WI38 (cell line): ENCODE data around the gene FLT4.

Experiments
- H3K4me3 ChIP-seq: 2 replicates; pipeline ENCODE4 v1.5.1; 2011; ENCODE audit warnings: low read depth, mild to moderate bottlenecking, control low read depth, low read length
- TF ChIP-seq, protein P1 (sequence below): IDR thresholded peaks from 2 replicates; pipeline ENCODE4 v1.5.1; 2012; ENCODE audit warnings: low read depth, mild to moderate bottlenecking, control low read depth, low read length

FLT4 gene

DNA sequence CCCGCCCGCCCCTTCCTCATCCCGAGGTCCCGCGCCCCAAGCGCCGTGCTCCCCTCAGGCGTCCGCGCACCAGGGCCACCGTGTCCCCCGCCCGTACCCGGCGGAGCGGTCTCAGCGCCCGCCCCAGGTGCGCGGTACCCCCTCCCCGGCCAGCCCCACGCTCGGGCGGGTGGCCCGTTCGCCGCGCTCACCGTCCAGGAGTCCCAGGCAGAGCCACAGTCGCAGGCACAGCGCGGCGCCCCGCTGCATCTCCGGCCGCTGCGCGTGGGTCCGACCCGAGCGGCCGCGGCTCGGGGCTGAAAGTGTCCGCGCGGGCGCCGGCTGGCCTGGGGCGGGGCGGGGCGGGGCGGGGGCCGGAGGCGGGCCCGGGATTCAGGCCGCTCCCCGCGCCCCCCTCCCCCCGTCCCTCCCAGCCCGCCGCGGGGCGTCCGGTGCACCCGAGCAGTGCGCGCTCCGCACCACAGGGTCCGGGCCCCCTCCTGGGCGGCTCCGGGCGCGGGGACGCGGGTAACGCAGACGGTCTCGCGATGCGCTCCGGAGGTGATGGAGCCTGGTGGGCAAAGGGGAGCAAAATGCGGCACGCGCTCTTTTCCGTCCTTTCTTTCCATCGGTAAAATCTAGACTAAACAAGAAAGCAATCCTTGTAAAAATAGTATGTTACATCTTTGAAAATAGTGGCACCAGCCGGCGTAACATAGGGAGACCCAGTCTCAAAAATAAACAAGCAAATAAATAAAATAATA, at the start of gene FLT4:
Gene FLT4, minus strand, starts transcription at position 304 of the 743 bp plus-strand sequence. Its CDS starts 55 bp downstream, at position 249.
- TF ChIP-seq, protein P1, sequence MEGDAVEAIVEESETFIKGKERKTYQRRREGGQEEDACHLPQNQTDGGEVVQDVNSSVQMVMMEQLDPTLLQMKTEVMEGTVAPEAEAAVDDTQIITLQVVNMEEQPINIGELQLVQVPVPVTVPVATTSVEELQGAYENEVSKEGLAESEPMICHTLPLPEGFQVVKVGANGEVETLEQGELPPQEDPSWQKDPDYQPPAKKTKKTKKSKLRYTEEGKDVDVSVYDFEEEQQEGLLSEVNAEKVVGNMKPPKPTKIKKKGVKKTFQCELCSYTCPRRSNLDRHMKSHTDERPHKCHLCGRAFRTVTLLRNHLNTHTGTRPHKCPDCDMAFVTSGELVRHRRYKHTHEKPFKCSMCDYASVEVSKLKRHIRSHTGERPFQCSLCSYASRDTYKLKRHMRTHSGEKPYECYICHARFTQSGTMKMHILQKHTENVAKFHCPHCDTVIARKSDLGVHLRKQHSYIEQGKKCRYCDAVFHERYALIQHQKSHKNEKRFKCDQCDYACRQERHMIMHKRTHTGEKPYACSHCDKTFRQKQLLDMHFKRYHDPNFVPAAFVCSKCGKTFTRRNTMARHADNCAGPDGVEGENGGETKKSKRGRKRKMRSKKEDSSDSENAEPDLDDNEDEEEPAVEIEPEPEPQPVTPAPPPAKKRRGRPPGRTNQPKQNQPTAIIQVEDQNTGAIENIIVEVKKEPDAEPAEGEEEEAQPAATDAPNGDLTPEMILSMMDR = no peak
- no peak within 1 kb of the TSS for H3K4me3 ChIP-seq

DNA sequence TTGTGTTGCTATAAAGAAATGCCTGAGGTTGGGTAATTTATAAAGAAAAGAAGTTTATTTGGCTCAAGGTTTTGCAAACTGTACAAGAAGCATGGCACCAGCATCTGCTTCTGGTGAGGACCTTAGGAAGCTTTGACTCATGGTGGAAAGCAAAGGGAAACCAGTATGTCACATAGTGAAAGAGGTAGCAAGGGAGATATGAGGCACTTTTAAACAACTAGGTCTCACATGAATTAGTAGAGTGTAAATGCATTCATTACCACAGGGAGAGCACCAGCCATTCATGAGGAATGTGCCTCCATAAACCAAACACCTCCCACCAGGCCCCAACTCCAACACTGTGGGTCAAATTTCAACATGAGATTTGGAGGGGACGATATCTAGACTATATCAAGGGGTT, 49.6 kb upstream of the FLT4 start:
- H3K4me3 ChIP-seq = no peak overlapping the region
- TF ChIP-seq, protein P1 = no peak

DNA sequence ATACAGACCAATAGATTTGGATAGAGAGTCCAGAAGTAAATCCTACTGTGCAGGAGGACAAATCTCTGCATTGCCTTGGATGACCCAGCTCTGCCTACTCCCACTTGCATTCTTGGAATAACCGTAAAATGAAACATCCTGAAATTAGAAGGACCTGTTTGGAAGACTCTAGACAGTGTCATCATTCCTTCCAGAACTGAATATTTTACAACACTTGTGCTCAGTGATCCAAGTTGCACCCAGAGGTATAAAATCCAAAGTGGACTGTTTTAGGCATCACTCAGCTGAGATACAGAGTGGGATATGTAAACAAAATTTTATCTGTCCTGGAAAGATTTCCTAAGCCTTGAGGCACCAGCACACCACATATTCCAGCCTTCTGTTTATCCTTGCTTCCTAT, 46.7 kb upstream of the FLT4 start:
- TF ChIP-seq, protein P1 = no peak
- H3K4me3 ChIP-seq = no peak overlapping the region

DNA sequence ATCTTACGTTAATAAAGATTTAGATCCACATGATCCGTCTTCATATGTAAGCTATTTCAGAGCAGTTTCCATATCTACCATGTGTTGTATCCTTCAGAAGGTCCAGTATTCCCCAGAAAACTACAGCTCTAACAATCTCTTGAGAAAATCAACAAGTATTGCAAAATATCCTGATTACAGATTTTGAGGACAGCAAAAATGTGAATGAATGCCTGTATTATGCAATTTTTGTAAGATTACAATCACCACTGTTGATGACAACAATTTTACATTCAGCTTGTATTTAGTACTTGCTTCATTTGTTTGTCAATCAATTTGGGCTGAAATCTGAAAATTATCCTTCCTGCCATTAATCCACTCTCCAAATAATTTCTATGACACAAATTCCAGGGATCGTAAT, 43.0 kb upstream of the FLT4 start:
- TF ChIP-seq, protein P1 = no peak

DNA sequence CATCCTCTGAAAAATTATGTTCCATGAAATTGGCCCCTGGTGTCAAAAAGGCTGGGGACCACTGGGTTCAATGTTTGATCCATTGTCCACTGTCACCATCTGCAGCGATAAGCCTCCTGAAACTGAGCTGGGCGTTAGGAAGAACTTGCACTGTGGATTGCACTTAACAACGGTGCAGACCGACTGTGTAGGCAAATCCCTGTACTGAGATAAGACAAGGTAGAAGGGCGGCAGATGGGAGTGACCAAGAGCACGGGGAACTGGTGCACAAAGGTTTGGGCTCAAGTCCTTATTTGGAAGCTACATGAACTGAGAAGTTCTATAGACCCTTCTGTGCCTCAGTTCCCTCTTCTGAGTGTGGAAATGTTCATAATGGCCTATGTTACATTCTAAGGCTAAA, 41.6 kb upstream of the FLT4 start:
- TF ChIP-seq, protein P1 = no peak
- no peak overlapping the region for H3K4me3 ChIP-seq

More for the DNA sequence above, 43.0 kb upstream of the FLT4 start:
- H3K4me3 ChIP-seq = no peak overlapping the region

DNA sequence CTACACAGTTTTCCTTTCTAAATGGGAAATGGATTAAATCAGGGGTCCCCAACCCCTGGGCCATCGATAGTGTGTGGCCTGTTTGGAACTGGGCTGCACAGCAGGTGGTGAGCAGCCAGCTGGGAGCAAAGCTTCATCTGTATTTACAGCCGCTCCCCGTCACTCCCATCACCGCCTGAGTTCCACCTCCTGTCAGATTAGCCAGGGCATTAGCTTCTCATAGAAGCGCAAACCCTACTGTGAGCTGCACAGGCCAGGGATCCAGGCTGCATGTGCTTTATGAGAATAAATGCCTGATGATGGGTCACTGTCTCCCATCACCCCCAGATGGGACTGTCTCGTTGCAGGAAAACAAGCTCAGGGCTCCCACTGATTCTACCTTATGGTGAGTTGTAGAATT, 41.2 kb upstream of the FLT4 start:
- TF ChIP-seq, protein P1 = no peak
- no peak overlapping the region for H3K4me3 ChIP-seq

DNA sequence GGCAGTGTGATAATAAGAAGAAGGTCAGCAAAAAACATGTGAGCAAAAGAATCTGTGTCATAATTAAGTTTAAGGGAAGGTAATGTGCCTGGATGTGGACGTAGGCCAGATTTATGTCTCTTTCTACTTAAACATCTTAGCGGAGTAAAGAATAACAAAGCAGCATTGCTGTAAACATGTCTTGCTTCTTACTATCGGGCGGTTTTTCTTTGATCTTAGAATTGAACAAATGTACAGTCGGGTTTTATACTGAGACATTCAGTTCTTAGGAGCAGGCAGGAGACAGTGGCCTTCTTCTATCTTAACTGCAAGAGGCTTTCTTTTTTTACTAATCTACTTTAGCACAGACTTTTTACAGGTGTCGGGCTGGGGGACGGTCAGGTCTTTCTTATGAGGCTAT, 40.4 kb upstream of the FLT4 start:
- no peak overlapping the region for H3K4me3 ChIP-seq
- TF ChIP-seq, protein P1 = no peak
